Measurements from ENCODE around the gene SLC16A5.

DNA sequence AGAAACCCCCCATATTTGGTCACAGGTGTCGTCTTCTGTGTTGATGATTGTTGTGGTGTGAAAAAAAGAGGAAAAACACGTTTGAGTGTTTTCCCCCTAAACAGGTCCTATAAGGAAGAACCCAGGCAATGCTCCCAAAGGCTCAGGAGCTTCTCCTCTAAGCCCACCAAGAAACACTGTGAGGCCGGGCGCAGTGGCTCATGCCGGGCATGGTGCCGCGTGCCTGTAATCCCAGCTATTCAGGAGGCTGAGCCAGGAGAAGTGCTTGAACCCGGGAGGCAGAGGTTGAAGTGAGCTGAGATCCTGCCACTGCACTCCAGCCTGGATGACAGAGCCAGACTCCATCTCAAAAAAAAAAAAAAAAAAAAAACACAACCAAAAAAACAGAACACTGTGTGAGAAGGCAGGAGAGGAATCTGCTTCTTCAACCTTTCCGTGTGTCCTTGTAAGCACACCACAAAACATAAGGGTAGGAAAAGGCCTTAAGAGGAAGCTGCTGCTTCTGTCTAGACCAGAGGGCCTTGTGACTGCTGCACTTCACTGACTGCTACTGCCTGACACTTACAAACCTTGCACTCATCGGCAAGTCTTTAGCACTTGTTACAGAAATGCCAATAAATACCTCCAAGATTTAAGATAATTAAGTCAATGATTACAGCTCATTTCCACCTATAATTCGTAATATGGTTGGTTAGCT is 57.2 kb downstream of the SLC16A5 start:
- TF ChIP-seq POLR2AphosphoS5 (IDR thresholded peaks at IDR 0.05; ENCODE audit: low read length), result no peak
- no peak for TF ChIP-seq JUNB (IDR thresholded peaks at IDR 0.05)
- TF ChIP-seq SPI1 (IDR thresholded peaks at IDR 0.05; ENCODE audit: borderline replicate concordance, insufficient read depth, low read depth, low read length), result no peak
- TF ChIP-seq, protein P1, sequence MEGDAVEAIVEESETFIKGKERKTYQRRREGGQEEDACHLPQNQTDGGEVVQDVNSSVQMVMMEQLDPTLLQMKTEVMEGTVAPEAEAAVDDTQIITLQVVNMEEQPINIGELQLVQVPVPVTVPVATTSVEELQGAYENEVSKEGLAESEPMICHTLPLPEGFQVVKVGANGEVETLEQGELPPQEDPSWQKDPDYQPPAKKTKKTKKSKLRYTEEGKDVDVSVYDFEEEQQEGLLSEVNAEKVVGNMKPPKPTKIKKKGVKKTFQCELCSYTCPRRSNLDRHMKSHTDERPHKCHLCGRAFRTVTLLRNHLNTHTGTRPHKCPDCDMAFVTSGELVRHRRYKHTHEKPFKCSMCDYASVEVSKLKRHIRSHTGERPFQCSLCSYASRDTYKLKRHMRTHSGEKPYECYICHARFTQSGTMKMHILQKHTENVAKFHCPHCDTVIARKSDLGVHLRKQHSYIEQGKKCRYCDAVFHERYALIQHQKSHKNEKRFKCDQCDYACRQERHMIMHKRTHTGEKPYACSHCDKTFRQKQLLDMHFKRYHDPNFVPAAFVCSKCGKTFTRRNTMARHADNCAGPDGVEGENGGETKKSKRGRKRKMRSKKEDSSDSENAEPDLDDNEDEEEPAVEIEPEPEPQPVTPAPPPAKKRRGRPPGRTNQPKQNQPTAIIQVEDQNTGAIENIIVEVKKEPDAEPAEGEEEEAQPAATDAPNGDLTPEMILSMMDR (IDR thresholded peaks at IDR 0.05 in 2 of 3, conservative IDR thresholded peaks at IDR 0.05 in 1 of 3; ENCODE audit: control insufficient read depth in 2 of 3, extremely low read depth in 1 of 3, insufficient read depth in 1 of 3, low read depth in 3 of 3, low read length in 3 of 3), result no peak
- TF ChIP-seq TBL1XR1 (IDR thresholded peaks at IDR 0.05; ENCODE audit: low read depth, low read length), result no peak
- no peak for TF ChIP-seq ATF2 (IDR thresholded peaks at IDR 0.05; ENCODE audit: low read length)
- TF ChIP-seq POLR2A (IDR thresholded peaks at IDR 0.05; ENCODE audit: low read depth, low read length), result no peak
- no peak for TF ChIP-seq SP1 (IDR thresholded peaks at IDR 0.05; ENCODE audit: low read depth, low read length)
